ENCODE data around the gene GIMAP5. TPM values are rescaled to one million over a fixed set of nuclear protein-coding genes. Genes with fewer than 3 reads are reported as not detected.
A peak's percentile ranks its signal among the peaks of the same experiment; 100 is the strongest.

Gene GIMAP5
- polyA plus RNA-seq, 1 donor = 9.0 TPM

DNA sequence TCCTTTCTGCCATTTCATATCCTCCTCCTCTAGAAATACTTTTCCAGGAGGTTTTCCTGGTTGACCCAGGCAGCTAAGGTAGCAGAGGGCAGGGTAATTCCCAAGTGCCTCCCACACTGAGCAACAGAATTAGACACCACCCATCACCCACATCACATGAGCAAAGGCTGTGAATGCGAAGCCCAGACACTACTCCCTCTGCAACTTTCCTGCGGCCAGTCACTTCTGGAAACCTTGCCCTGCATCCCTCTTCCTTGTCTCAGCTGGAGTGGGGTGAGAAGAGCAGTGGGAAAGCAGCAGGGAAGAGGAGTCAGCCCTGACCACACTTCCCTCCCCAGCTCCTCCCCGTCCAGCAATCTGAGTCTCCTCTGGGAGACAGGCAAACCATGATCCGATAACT is 47.7 kb downstream of the GIMAP5 start:
- DNase-seq = peak; percentile 57 to 81
- WGBS (ENCODE audit: insufficient coverage, low lambda C conversion rate) = no CpG with 5 or more reads among the region's 4 CpGs
- no peak overlapping the region for H3K4me3 ChIP-seq (ENCODE audit: low read length)
- no peaks in the 10 kb centered on the region for H3K9me3 ChIP-seq (ENCODE audit: control insufficient read depth, low read depth, low read length)
- H3K36me3 ChIP-seq (ENCODE audit: control insufficient read depth, insufficient read depth, low read length) = peaks cover 11% of the 10 kb centered on the region
- H3K27me3 ChIP-seq (ENCODE audit: control insufficient read depth, insufficient read depth, low read length) = no peaks in the 10 kb centered on the region
- peak overlapping the region; percentile 83 for H3K27ac ChIP-seq (ENCODE audit: low read length)
- peaks cover 30% of the 10 kb centered on the region for H3K4me1 ChIP-seq (ENCODE audit: control insufficient read depth, insufficient read depth, low read length)

DNA sequence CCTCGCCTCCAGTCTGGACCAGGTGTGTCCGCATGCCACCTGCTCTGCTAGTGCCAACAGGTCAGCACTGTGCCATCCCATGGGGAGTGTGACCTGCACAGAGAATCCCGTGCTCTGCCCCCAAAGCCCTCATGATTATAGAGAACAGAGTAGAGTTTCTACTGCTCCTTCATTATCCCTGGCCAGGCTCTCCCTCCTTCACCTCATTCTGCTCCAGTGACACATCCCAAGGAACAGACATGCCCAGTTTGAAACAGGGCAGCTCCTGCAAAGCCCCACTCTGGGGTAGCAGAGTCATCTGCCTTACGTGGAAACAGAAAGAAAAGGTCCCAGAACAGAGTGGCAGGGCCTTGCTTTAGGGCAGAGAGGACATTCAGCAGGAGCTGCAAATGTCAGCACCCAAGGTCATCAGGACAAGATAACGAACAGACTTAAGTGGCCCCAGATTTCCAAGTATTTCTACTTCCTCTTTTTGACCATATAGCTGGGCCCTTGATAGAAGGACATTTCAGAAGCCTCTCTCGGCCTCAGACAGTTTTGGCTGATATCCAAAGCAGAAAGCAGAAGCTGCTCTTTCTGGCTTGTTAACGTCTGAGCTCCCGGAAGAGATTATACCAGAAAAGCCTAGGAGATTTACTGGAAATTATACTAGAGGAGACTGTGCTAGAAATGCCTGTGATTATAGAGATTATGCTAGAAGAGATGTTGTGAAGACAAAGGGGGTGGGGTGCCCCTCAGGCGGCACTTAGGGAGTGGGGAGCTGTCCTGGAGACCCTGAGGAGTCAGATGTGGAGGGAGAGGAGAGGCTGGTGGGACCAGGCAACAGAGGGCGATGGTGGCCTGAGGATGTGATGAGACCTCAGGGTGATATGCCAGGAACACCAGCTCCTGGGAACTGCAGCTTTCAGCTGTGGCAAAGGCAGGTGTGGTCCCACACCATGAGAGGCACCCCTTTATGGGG is 50.4 kb downstream of the GIMAP5 start:
- peak overlapping the region; percentile 42 for H3K27ac ChIP-seq (ENCODE audit: low read length)
- peaks cover 34% of the 10 kb centered on the region for H3K36me3 ChIP-seq (ENCODE audit: control insufficient read depth, insufficient read depth, low read length)
- WGBS (ENCODE audit: insufficient coverage, low lambda C conversion rate) = no CpG with 5 or more reads among the region's 10 CpGs
- H3K4me1 ChIP-seq (ENCODE audit: control insufficient read depth, insufficient read depth, low read length) = peaks cover 30% of the 10 kb centered on the region
- H3K4me3 ChIP-seq (ENCODE audit: low read length) = no peak overlapping the region
- DNase-seq = peak in 1 of 2 donors; percentile 53
- no peaks in the 10 kb centered on the region for H3K9me3 ChIP-seq (ENCODE audit: control insufficient read depth, low read depth, low read length)
- H3K27me3 ChIP-seq (ENCODE audit: control insufficient read depth, insufficient read depth, low read length) = no peaks in the 10 kb centered on the region

DNA sequence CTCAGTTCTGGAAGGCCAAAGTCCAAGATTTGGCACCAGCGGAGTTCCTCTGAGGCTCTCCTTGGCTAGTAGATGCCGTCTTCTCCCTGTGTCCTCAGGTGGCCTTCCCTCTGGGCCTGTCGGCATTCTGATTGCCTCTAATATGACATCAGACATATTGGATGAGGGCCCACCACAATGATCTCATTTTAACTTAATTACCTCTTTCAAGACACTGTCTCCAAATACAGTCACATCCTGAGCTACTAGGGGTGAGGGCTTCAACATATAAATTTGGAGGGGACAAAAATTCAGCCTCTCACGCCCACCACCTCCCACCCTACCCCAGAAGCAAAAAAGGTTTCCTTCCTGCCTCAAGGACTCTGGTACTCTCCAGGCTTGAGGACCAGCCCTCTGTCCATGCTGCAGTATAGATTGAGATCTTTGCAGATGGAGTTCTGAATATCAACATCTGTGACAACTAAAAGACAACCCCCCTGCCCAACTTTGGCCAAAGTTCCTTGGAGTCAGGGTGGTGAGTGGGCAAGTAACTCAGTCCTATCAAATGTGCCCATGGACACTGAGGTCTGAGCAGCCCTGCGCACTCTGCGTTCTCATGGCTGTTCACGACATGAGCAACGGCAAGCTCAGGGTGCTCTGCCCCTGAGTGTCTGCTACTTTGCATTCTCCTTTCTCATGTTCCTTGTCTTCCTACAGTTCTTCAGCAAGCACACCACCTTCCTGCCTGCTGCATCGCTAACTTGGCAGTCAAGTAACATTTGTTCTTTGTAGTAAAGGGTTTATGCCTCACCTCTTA is 51.5 kb downstream of the GIMAP5 start:
- Histone ChIP-seq H3K4me3 (ENCODE audit: low read length) (no peak overlapping the region), H3K27ac (ENCODE audit: low read length) (peak overlapping the region; percentile 42), H3K36me3 (ENCODE audit: control insufficient read depth, insufficient read depth, low read length) (peaks cover 45% of the 10 kb centered on the region), H3K4me1 (ENCODE audit: control insufficient read depth, insufficient read depth, low read length) (peaks cover 29% of the 10 kb centered on the region), H3K9me3 (ENCODE audit: control insufficient read depth, low read depth, low read length) (no peaks in the 10 kb centered on the region), H3K27me3 (ENCODE audit: control insufficient read depth, insufficient read depth, low read length) (no peaks in the 10 kb centered on the region)
- peak in 1 of 2 donors; percentile 37 for DNase-seq
- no CpG with 5 or more reads among the region's 9 CpGs for whole genome bisulfite sequencing (ENCODE audit: insufficient coverage, low lambda C conversion rate)

DNA sequence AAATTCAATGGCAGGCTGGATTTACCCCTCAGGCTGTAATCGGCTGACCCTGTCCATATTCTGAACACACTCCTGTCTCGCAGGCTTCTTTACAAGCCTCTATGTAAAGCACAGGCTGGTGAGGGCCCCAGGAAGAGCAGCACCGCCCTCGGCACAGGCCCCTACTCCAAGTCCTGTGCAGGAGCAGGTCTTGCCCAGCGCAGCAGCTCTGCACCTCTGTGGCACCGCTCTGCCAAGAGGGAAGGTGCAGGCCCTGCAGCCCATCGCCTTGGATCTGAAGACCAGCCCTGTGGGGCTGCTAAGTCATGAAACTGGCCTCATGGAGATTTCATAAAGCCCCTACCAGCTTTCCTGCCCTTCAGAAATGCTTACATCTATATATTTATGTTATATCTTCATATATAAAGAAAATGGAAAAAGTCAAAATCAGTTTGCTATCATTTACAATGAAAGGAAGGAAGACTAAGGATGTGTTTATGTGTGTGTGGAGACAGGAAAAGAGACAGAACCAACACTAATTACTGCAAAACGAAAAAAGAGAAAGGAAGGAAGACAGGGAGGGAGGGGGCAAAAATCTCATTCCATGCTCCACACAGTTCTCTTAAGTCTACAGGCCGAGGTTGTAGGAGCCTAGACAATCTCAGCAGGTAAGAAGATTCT is 53.3 kb downstream of the GIMAP5 start:
- Histone ChIP-seq H3K36me3 (ENCODE audit: control insufficient read depth, insufficient read depth, low read length) (peaks cover 61% of the 10 kb centered on the region), H3K4me1 (ENCODE audit: control insufficient read depth, insufficient read depth, low read length) (peaks cover 26% of the 10 kb centered on the region), H3K27ac (ENCODE audit: low read length) (no peak overlapping the region), H3K9me3 (ENCODE audit: control insufficient read depth, low read depth, low read length) (no peaks in the 10 kb centered on the region), H3K4me3 (ENCODE audit: low read length) (no peak overlapping the region), H3K27me3 (ENCODE audit: control insufficient read depth, insufficient read depth, low read length) (no peaks in the 10 kb centered on the region)
- 69% methylated on average over 2 of the region's 9 CpGs for WGBS (ENCODE audit: insufficient coverage, low lambda C conversion rate)
- no peak for DNase-seq

DNA sequence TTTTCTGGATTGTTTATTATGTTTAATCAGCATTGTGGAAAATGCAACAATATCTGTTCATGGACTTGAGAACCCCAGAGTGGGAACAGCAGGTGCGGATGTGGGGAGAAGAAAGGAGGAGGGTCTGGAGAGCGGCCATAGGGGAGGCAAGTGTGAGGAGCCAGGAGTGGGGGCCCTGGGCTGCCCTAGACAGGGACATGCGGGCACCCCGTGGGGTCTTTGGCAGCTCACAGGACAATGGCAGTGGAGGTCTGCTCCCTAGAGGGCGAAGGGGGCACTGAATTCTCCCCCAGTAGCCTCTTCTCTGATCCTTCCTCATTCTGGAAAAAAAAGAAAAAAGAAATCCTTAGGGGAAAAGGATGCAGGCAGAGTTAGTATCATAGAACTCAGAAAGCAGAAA is 54.1 kb downstream of the GIMAP5 start:
- Histone ChIP-seq H3K27me3 (ENCODE audit: control insufficient read depth, insufficient read depth, low read length) (no peaks in the 10 kb centered on the region), H3K4me3 (ENCODE audit: low read length) (no peak overlapping the region), H3K4me1 (ENCODE audit: control insufficient read depth, insufficient read depth, low read length) (peaks cover 26% of the 10 kb centered on the region), H3K27ac (ENCODE audit: low read length) (no peak overlapping the region), H3K9me3 (ENCODE audit: control insufficient read depth, low read depth, low read length) (no peaks in the 10 kb centered on the region), H3K36me3 (ENCODE audit: control insufficient read depth, insufficient read depth, low read length) (peaks cover 68% of the 10 kb centered on the region)
- WGBS (ENCODE audit: insufficient coverage, low lambda C conversion rate) = no CpG with 5 or more reads among the region's 5 CpGs
- DNase-seq = no peak

DNA sequence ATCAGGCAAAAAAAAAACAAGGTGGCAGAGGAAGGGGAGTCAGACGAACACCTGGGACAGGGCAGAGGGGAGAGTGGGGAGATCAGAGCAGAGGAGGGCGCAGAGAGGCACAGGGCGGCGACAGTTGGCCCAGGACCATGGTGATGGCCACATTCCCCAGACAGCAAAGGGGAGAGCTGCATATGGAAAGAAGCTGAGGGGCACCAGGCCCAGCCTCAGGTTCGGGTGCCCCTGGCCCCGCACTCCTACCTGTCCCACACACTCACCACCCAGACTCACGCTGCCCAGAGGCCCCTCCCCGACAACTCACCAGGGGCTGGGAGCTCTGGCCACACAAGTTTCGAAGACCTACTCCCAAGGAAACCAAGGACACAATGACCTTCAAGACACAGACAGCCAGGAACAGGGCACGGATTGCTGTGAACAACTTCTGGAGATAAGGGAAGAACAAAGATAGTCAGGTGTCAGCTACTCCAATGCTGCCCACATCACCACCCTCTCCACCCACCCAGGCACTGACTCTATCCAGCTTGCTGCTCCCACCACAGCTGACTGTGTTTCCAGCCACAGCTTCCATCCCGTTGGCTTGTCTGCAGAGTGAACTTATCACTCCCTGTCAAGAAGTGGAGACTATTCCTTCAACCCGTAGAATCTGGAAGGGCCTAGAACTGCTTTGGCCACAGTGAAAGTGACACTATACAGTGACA is 54.7 kb downstream of the GIMAP5 start:
- DNase-seq = no peak
- no peak overlapping the region for H3K27ac ChIP-seq (ENCODE audit: low read length)
- H3K4me3 ChIP-seq (ENCODE audit: low read length) = no peak overlapping the region
- peaks cover 26% of the 10 kb centered on the region for H3K4me1 ChIP-seq (ENCODE audit: control insufficient read depth, insufficient read depth, low read length)
- H3K27me3 ChIP-seq (ENCODE audit: control insufficient read depth, insufficient read depth, low read length) = no peaks in the 10 kb centered on the region
- 100% methylated on average over 1 of the region's 12 CpGs for WGBS (ENCODE audit: insufficient coverage, low lambda C conversion rate)
- H3K9me3 ChIP-seq (ENCODE audit: control insufficient read depth, low read depth, low read length) = no peaks in the 10 kb centered on the region
- H3K36me3 ChIP-seq (ENCODE audit: control insufficient read depth, insufficient read depth, low read length) = peaks cover 69% of the 10 kb centered on the region

Other genes starting within 250 kb of the GIMAP5 start
- 14.7 TPM for gene GIMAP7, start 222.5 kb upstream of the GIMAP5 start, polyA plus RNA-seq
- gene GIMAP4, start 170.0 kb upstream of the GIMAP5 start, polyA plus RNA-seq = 17.8 TPM
- gene GIMAP6, start 105.0 kb upstream of the GIMAP5 start, polyA plus RNA-seq = 10.7 TPM
- 9.3 TPM for gene GIMAP2, start 51.7 kb upstream of the GIMAP5 start, polyA plus RNA-seq
- 2.2 TPM for gene GIMAP1, start 20.8 kb upstream of the GIMAP5 start, polyA plus RNA-seq
- 291 TPM for gene TMEM176B, start 62.9 kb downstream of the GIMAP5 start, polyA plus RNA-seq
- 300 TPM for gene TMEM176A, start 63.4 kb downstream of the GIMAP5 start, polyA plus RNA-seq
- 206 TPM for gene AOC1, start 115.1 kb downstream of the GIMAP5 start, polyA plus RNA-seq
- 8.1 TPM for gene KCNH2, start 240.9 kb downstream of the GIMAP5 start, polyA plus RNA-seq

All from large intestine (tissue), 3 donors.